Astrocyte (in vitro differentiated cells and primary cell): Measurements from ENCODE around the gene SORL1. TPM values are rescaled to one million over a fixed set of nuclear protein-coding genes. Genes with fewer than 3 reads are reported as not detected.

ENCODE experiments used
- DNase-seq: peaks from one replicate; pipeline ENCODE4 v3.0.0-alpha.2; 2010; ENCODE audit warnings: low read depth
- FAIRE-seq: peaks from 2 replicates; lab custom pipeline; 2011; peaks lifted over from hg19 to GRCh38; lab: Jason Lieb, UNC
- H2AFZ ChIP-seq: 2 replicates; pipeline ENCODE4 v1.6.0; 2012; ENCODE audit warnings: low read depth, low read length, inconsistent platforms
- H3K27ac ChIP-seq: 2 replicates; pipeline ENCODE4 v1.5.1; 2011; ENCODE audit warnings: low read depth, low read length, inconsistent platforms
- H3K27me3 ChIP-seq: 2 replicates; pipeline ENCODE4 v1.6.0; 2011; ENCODE audit warnings: low read length, inconsistent platforms; ENCODE audit not compliant: insufficient read depth
- H3K36me3 ChIP-seq: 2 replicates; pipeline ENCODE4 v1.5.1; 2011; ENCODE audit warnings: low read length, inconsistent platforms; ENCODE audit not compliant: insufficient read depth
- H3K4me1 ChIP-seq: 2 replicates; pipeline ENCODE4 v1.5.1; 2011; ENCODE audit warnings: low read length, inconsistent platforms; ENCODE audit not compliant: insufficient read depth
- H3K4me2 ChIP-seq: 2 replicates; pipeline ENCODE4 v1.6.0; 2012; ENCODE audit warnings: low read length, inconsistent platforms
- H3K4me3 ChIP-seq: 2 replicates; pipeline ENCODE4 v1.5.1; 2011; ENCODE audit warnings: low read depth, mild to moderate bottlenecking, low read length, inconsistent platforms; ENCODE audit not compliant: insufficient read depth
- H3K79me2 ChIP-seq: 2 replicates; pipeline ENCODE4 v1.6.0; 2012; ENCODE audit warnings: mild to moderate bottlenecking, low read length, inconsistent platforms; ENCODE audit not compliant: insufficient read depth
- H3K9ac ChIP-seq: 2 replicates; pipeline ENCODE4 v1.6.0; 2012; ENCODE audit warnings: mild to moderate bottlenecking, low read length, inconsistent platforms
- H3K9me3 ChIP-seq: 2 replicates; pipeline ENCODE4 v1.5.1; 2012; ENCODE audit warnings: low read depth, mild to moderate bottlenecking, low read length, inconsistent platforms; ENCODE audit not compliant: insufficient read depth
- H4K20me1 ChIP-seq: 2 replicates; pipeline ENCODE4 v1.6.0; 2012; ENCODE audit warnings: low read length, inconsistent platforms; ENCODE audit not compliant: insufficient read depth
- H3K27ac Mint-ChIP-seq: one replicate; pipeline ENCODE4 v1.8.0; 2021; ENCODE audit warnings: mild to moderate bottlenecking, mixed read lengths; ENCODE audit not compliant: unreplicated experiment
- H3K27me3 Mint-ChIP-seq: one replicate; pipeline ENCODE4 v1.8.0; 2021; ENCODE audit warnings: low read depth, mixed read lengths; ENCODE audit not compliant: unreplicated experiment
- H3K36me3 Mint-ChIP-seq: one replicate; pipeline ENCODE4 v1.8.0; 2021; ENCODE audit warnings: low read depth, mixed read lengths; ENCODE audit not compliant: unreplicated experiment
- H3K4me1 Mint-ChIP-seq: one replicate; pipeline ENCODE4 v1.8.0; 2021; ENCODE audit warnings: low read depth, mixed read lengths; ENCODE audit not compliant: unreplicated experiment
- H3K4me3 Mint-ChIP-seq: one replicate; pipeline ENCODE4 v1.8.0; 2021; ENCODE audit warnings: mild to moderate bottlenecking, moderate library complexity, mixed read lengths; ENCODE audit not compliant: unreplicated experiment
- H3K9me3 Mint-ChIP-seq: one replicate; pipeline ENCODE4 v1.8.0; 2021; ENCODE audit warnings: mild to moderate bottlenecking, mixed read lengths; ENCODE audit not compliant: unreplicated experiment
- CTCF ChIP-seq: IDR thresholded peaks from 2 replicates; pipeline ENCODE4 v1.5.1; 2011; ENCODE audit warnings: low read depth, mild to moderate bottlenecking, inconsistent platforms, low read length, moderate library complexity; ENCODE audit not compliant: insufficient read depth
- EZH2 ChIP-seq: IDR thresholded peaks from 2 replicates; pipeline ENCODE4 v1.6.1; 2012; ENCODE audit warnings: mild to moderate bottlenecking, low read length, inconsistent platforms; ENCODE audit not compliant: insufficient read depth
- total RNA-seq: library from RNA; stranded (reverse); gene quantifications from 2 replicates; pipeline ENCODE4 v1.2.1, GENCODE V29; 2021

Gene SORL1
- total RNA-seq, 1 donor from 2014 or later, result 4.1 TPM

GRCh38 chr11:121437686-121438078, 14.4 kb upstream of the SORL1 start:
- H3K4me1 Mint-ChIP-seq, result no peaks in the 10 kb centered on the region
- Histone ChIP-seq H3K79me2 (no peaks in the 10 kb centered on the region), H3K27ac (no peak overlapping the region), H3K9me3 (no peaks in the 10 kb centered on the region), H3K4me3 (no peak overlapping the region), H3K4me2 (no peak overlapping the region), H3K4me1 (no peaks in the 10 kb centered on the region), H2AFZ (no peak overlapping the region), H3K9ac (no peak overlapping the region), H3K36me3 (no peaks in the 10 kb centered on the region), H3K27me3 (peaks cover 19% of the 10 kb centered on the region), H4K20me1 (no peaks in the 10 kb centered on the region)
- no peak overlapping the region for H3K4me3 Mint-ChIP-seq
- H3K36me3 Mint-ChIP-seq, result no peaks in the 10 kb centered on the region
- no peak for FAIRE-seq
- peaks cover 21% of the 10 kb centered on the region for H3K27me3 Mint-ChIP-seq
- H3K9me3 Mint-ChIP-seq, result no peaks in the 10 kb centered on the region
- no peak for TF ChIP-seq EZH2
- no peak for TF ChIP-seq CTCF
- no peak overlapping the region for H3K27ac Mint-ChIP-seq
- no peak for DNase-seq

- Histone ChIP-seq H3K9ac (no peak overlapping the region), H2AFZ (no peak overlapping the region), H3K4me2 (no peak overlapping the region), H3K27ac (no peak overlapping the region), H3K4me1 (no peaks in the 10 kb centered on the region), H3K36me3 (no peaks in the 10 kb centered on the region), H3K9me3 (no peaks in the 10 kb centered on the region), H3K79me2 (no peaks in the 10 kb centered on the region), H3K27me3 (peaks cover 19% of the 10 kb centered on the region), H4K20me1 (no peaks in the 10 kb centered on the region), H3K4me3 (no peak overlapping the region)
- no peaks in the 10 kb centered on the region for H3K9me3 Mint-ChIP-seq
- no peaks in the 10 kb centered on the region for H3K36me3 Mint-ChIP-seq
- FAIRE-seq (no peak), DNase-seq (no peak)
- no peak overlapping the region for H3K4me3 Mint-ChIP-seq
- TF ChIP-seq EZH2 (no peak), CTCF (no peak)
- H3K27ac Mint-ChIP-seq, result no peak overlapping the region
- no peaks in the 10 kb centered on the region for H3K4me1 Mint-ChIP-seq
- peaks cover 21% of the 10 kb centered on the region for H3K27me3 Mint-ChIP-seq
Measured at GRCh38 chr11:121439337-121439736, 12.8 kb upstream of the SORL1 start.

- Histone ChIP-seq H3K79me2 (no peaks in the 10 kb centered on the region), H3K9me3 (no peaks in the 10 kb centered on the region), H2AFZ (no peak overlapping the region), H3K4me2 (no peak overlapping the region), H3K36me3 (no peaks in the 10 kb centered on the region), H4K20me1 (no peaks in the 10 kb centered on the region), H3K27me3 (peaks cover 16% of the 10 kb centered on the region), H3K27ac (no peak overlapping the region), H3K4me3 (no peak overlapping the region), H3K9ac (no peak overlapping the region), H3K4me1 (no peaks in the 10 kb centered on the region)
- H3K4me1 Mint-ChIP-seq, result no peaks in the 10 kb centered on the region
- H3K27me3 Mint-ChIP-seq, result peaks cover 19% of the 10 kb centered on the region
- no peaks in the 10 kb centered on the region for H3K36me3 Mint-ChIP-seq
- TF ChIP-seq EZH2, result no peak
- no peak for TF ChIP-seq CTCF
- no peaks in the 10 kb centered on the region for H3K9me3 Mint-ChIP-seq
- H3K4me3 Mint-ChIP-seq, result no peak overlapping the region
- no peak for DNase-seq
- FAIRE-seq, result no peak
- no peak overlapping the region for H3K27ac Mint-ChIP-seq
Measured at GRCh38 chr11:121439759-121440158, 12.4 kb upstream of the SORL1 start.
